ENCODE measurements around the gene SLC12A8.
"Not testable (repeated sequence)": the region's sequence is repeated elsewhere in the genome, so short reads cannot be mapped to it uniquely, and the experiment has no call there.

Gene SLC12A8

GRCh38 chr3:125104639-125105038 lies 107.9 kb downstream of the SLC12A8 start:
- no peaks in the 10 kb centered on the region for H3K4me1 ChIP-seq (ENCODE audit: insufficient read depth, low read length)
- H3K9me3 ChIP-seq (ENCODE audit: control insufficient read depth, insufficient read depth, low read length) = no peaks in the 10 kb centered on the region
- H3K9ac ChIP-seq (ENCODE audit: low read depth, low read length) = no peak overlapping the region
- no peaks in the 10 kb centered on the region for H3K36me3 ChIP-seq (ENCODE audit: insufficient read depth, low read length)

GRCh38 chr3:125103406-125103805 lies 109.1 kb downstream of the SLC12A8 start:
- 0 out of 2 replicates have a peak, but pooled peaks cover 4% of the 10 kb centered on the region for H3K4me1 ChIP-seq (ENCODE audit: insufficient read depth, low read length)
- no peak overlapping the region for H3K9ac ChIP-seq (ENCODE audit: low read depth, low read length)
- no peaks in the 10 kb centered on the region for H3K9me3 ChIP-seq (ENCODE audit: control insufficient read depth, insufficient read depth, low read length)
- no peaks in the 10 kb centered on the region for H3K36me3 ChIP-seq (ENCODE audit: insufficient read depth, low read length)

- Histone ChIP-seq H3K9ac (ENCODE audit: low read depth, low read length) (no peak overlapping the region), H3K9me3 (ENCODE audit: control insufficient read depth, insufficient read depth, low read length) (no peaks in the 10 kb centered on the region), H3K36me3 (ENCODE audit: insufficient read depth, low read length) (no peaks in the 10 kb centered on the region), H3K4me1 (ENCODE audit: insufficient read depth, low read length) (0 out of 2 replicates have a peak, but pooled peaks cover 4% of the 10 kb centered on the region)
Observed at GRCh38 chr3:125102470-125102869, 110.1 kb downstream of the SLC12A8 start.

- H3K36me3 ChIP-seq (ENCODE audit: insufficient read depth, low read length) = no peaks in the 10 kb centered on the region
- H3K9me3 ChIP-seq (ENCODE audit: control insufficient read depth, insufficient read depth, low read length) = no peaks in the 10 kb centered on the region
- H3K9ac ChIP-seq (ENCODE audit: low read depth, low read length) = no peak overlapping the region
- H3K4me1 ChIP-seq (ENCODE audit: insufficient read depth, low read length) = 0 out of 2 replicates have a peak, but pooled peaks cover 4% of the 10 kb centered on the region
Observed at GRCh38 chr3:125098611-125099291, 113.8 kb downstream of the SLC12A8 start.

GRCh38 chr3:125090649-125091048 lies 121.9 kb downstream of the SLC12A8 start:
- H3K36me3 ChIP-seq (ENCODE audit: insufficient read depth, low read length) = no peaks in the 10 kb centered on the region

GRCh38 chr3:125087768-125088391 lies 124.7 kb downstream of the SLC12A8 start:
- Histone ChIP-seq H3K9me3 (ENCODE audit: control insufficient read depth, insufficient read depth, low read length) (no peaks in the 10 kb centered on the region), H3K9ac (ENCODE audit: low read depth, low read length) (no peak overlapping the region), H3K4me1 (ENCODE audit: insufficient read depth, low read length) (no peaks in the 10 kb centered on the region), H3K36me3 (ENCODE audit: insufficient read depth, low read length) (no peaks in the 10 kb centered on the region)

More at GRCh38 chr3:125090649-125091048, 121.9 kb downstream of the SLC12A8 start:
- Histone ChIP-seq H3K4me1 (ENCODE audit: insufficient read depth, low read length) (no peaks in the 10 kb centered on the region), H3K9ac (ENCODE audit: low read depth, low read length) (no peak overlapping the region), H3K9me3 (ENCODE audit: control insufficient read depth, insufficient read depth, low read length) (no peaks in the 10 kb centered on the region)

GRCh38 chr3:125085166-125085565 lies 127.4 kb downstream of the SLC12A8 start:
- no peak overlapping the region for H3K9ac ChIP-seq (ENCODE audit: low read depth, low read length)
- no peaks in the 10 kb centered on the region for H3K4me1 ChIP-seq (ENCODE audit: insufficient read depth, low read length)
- no peaks in the 10 kb centered on the region for H3K9me3 ChIP-seq (ENCODE audit: control insufficient read depth, insufficient read depth, low read length)
- no peaks in the 10 kb centered on the region for H3K36me3 ChIP-seq (ENCODE audit: insufficient read depth, low read length)

GRCh38 chr3:125083776-125084175 lies 128.8 kb downstream of the SLC12A8 start:
- Histone ChIP-seq H3K9ac (ENCODE audit: low read depth, low read length) (no peak overlapping the region), H3K36me3 (ENCODE audit: insufficient read depth, low read length) (no peaks in the 10 kb centered on the region), H3K4me1 (ENCODE audit: insufficient read depth, low read length) (no peaks in the 10 kb centered on the region), H3K9me3 (ENCODE audit: control insufficient read depth, insufficient read depth, low read length) (no peaks in the 10 kb centered on the region)

GRCh38 chr3:125082339-125082738 lies 130.2 kb downstream of the SLC12A8 start:
- H3K9ac ChIP-seq (ENCODE audit: low read depth, low read length); H3K9me3 ChIP-seq (ENCODE audit: control insufficient read depth, insufficient read depth, low read length); H3K4me1 ChIP-seq (ENCODE audit: insufficient read depth, low read length); H3K36me3 ChIP-seq (ENCODE audit: insufficient read depth, low read length): not testable (repeated sequence)

- 0 out of 2 replicates have a peak, but pooled peaks cover 4% of the 10 kb centered on the region for H3K4me1 ChIP-seq (ENCODE audit: insufficient read depth, low read length)
- H3K9ac ChIP-seq (ENCODE audit: low read depth, low read length) = no peak overlapping the region
- H3K9me3 ChIP-seq (ENCODE audit: control insufficient read depth, insufficient read depth, low read length) = no peaks in the 10 kb centered on the region
- H3K36me3 ChIP-seq (ENCODE audit: insufficient read depth, low read length) = no peaks in the 10 kb centered on the region
Observed at GRCh38 chr3:125080077-125080476, 132.5 kb downstream of the SLC12A8 start.

GRCh38 chr3:125079675-125080045 lies 132.9 kb downstream of the SLC12A8 start:
- H3K36me3 ChIP-seq (ENCODE audit: insufficient read depth, low read length) = no peaks in the 10 kb centered on the region
- 0 out of 2 replicates have a peak, but pooled peaks cover 4% of the 10 kb centered on the region for H3K4me1 ChIP-seq (ENCODE audit: insufficient read depth, low read length)
- no peaks in the 10 kb centered on the region for H3K9me3 ChIP-seq (ENCODE audit: control insufficient read depth, insufficient read depth, low read length)
- H3K9ac ChIP-seq (ENCODE audit: low read depth, low read length) = no peak overlapping the region

- Histone ChIP-seq H3K36me3 (ENCODE audit: insufficient read depth, low read length) (no peaks in the 10 kb centered on the region), H3K4me1 (ENCODE audit: insufficient read depth, low read length) (0 out of 2 replicates have a peak, but pooled peaks cover 4% of the 10 kb centered on the region), H3K9me3 (ENCODE audit: control insufficient read depth, insufficient read depth, low read length) (no peaks in the 10 kb centered on the region), H3K9ac (ENCODE audit: low read depth, low read length) (no peak overlapping the region)
Observed at GRCh38 chr3:125078951-125079674, 133.4 kb downstream of the SLC12A8 start.

- no peak overlapping the region for H3K9ac ChIP-seq (ENCODE audit: low read depth, low read length)
- H3K9me3 ChIP-seq (ENCODE audit: control insufficient read depth, insufficient read depth, low read length) = no peaks in the 10 kb centered on the region
- H3K4me1 ChIP-seq (ENCODE audit: insufficient read depth, low read length) = 0 out of 2 replicates have a peak, but pooled peaks cover 4% of the 10 kb centered on the region
Observed at GRCh38 chr3:125077864-125078263, 134.7 kb downstream of the SLC12A8 start.

GRCh38 chr3:125076464-125076863 lies 136.1 kb downstream of the SLC12A8 start:
- Histone ChIP-seq H3K4me1 (ENCODE audit: insufficient read depth, low read length) (0 out of 2 replicates have a peak, but pooled peaks cover 4% of the 10 kb centered on the region), H3K36me3 (ENCODE audit: insufficient read depth, low read length) (no peaks in the 10 kb centered on the region), H3K9ac (ENCODE audit: low read depth, low read length) (no peak overlapping the region), H3K9me3 (ENCODE audit: control insufficient read depth, insufficient read depth, low read length) (no peaks in the 10 kb centered on the region)

More at GRCh38 chr3:125077864-125078263, 134.7 kb downstream of the SLC12A8 start:
- H3K36me3 ChIP-seq (ENCODE audit: insufficient read depth, low read length) = no peaks in the 10 kb centered on the region

Data from ES-I3 (cell line).